CD4-positive, alpha-beta T cell treated with Interleukin-4 for 4 hours (primary cell): ENCODE results near the gene MS4A15.
"Not testable (repeated sequence)": the region's sequence is repeated elsewhere in the genome, so short reads cannot be mapped to it uniquely, and the experiment has no call there.

Experiments used
- DNase-seq: peaks from one replicate; pipeline ENCODE4 v3.0.0-alpha.2; 2020

The MS4A15 gene

GRCh38 chr11:60756307-60757032, at the start of gene MS4A15:
TSS of gene MS4A15 (plus strand) at chr11:60756867. CDS start at chr11:60763734, 6,867 bp downstream.
- DNase-seq = no peak

GRCh38 chr11:60706931-60707330, 49.7 kb upstream of the MS4A15 start:
- no peak for DNase-seq

- DNase-seq = no peak
These were observed 46.2 kb upstream of the MS4A15 start for GRCh38 chr11:60710482-60710881.

- no peak for DNase-seq
These were observed 45.4 kb upstream of the MS4A15 start for GRCh38 chr11:60711276-60711675.

- not testable (repeated sequence) for DNase-seq
These were observed 43.2 kb upstream of the MS4A15 start for GRCh38 chr11:60713423-60713822.

- DNase-seq = no peak
These were observed 38.7 kb upstream of the MS4A15 start for GRCh38 chr11:60717956-60718355.

- no peak for DNase-seq
These were observed 37.9 kb upstream of the MS4A15 start for GRCh38 chr11:60718524-60719316.

GRCh38 chr11:60719391-60719790, 37.3 kb upstream of the MS4A15 start:
- DNase-seq = no peak

GRCh38 chr11:60720460-60720859, 36.2 kb upstream of the MS4A15 start:
- DNase-seq = no peak

GRCh38 chr11:60724420-60724819, 32.2 kb upstream of the MS4A15 start, which contains the start of gene MS4A18:
TSS of gene MS4A18 (plus strand) at chr11:60724720.
- DNase-seq = no peak

GRCh38 chr11:60725592-60725991, 31.1 kb upstream of the MS4A15 start:
- DNase-seq = no peak

GRCh38 chr11:60731586-60731985, 25.1 kb upstream of the MS4A15 start:
- DNase-seq = no peak

GRCh38 chr11:60734279-60734678, 22.4 kb upstream of the MS4A15 start:
- no peak for DNase-seq

- DNase-seq = no peak
These were observed 17.6 kb upstream of the MS4A15 start for GRCh38 chr11:60739114-60739513.

GRCh38 chr11:60740573-60740972, 16.1 kb upstream of the MS4A15 start:
- no peak for DNase-seq

GRCh38 chr11:60741421-60741820, 15.2 kb upstream of the MS4A15 start:
- DNase-seq = no peak

GRCh38 chr11:60743058-60743457, 13.6 kb upstream of the MS4A15 start:
- DNase-seq = no peak

- DNase-seq = no peak
These were observed 12.6 kb upstream of the MS4A15 start for GRCh38 chr11:60744114-60744513.

GRCh38 chr11:60747359-60747873, 9.3 kb upstream of the MS4A15 start:
- DNase-seq = no peak

- no peak for DNase-seq
These were observed 8.4 kb upstream of the MS4A15 start for GRCh38 chr11:60748225-60748624.

GRCh38 chr11:60748821-60749220, 7.8 kb upstream of the MS4A15 start:
- DNase-seq = no peak

GRCh38 chr11:60750911-60751310, 5.8 kb upstream of the MS4A15 start:
- no peak for DNase-seq

GRCh38 chr11:60753309-60753708, 3.4 kb upstream of the MS4A15 start:
- no peak for DNase-seq

GRCh38 chr11:60754887-60755286, 1.8 kb upstream of the MS4A15 start:
- no peak for DNase-seq
